Gastrocnemius medialis (tissue), 4 donors: ENCODE data around the gene IL12RB1.

Experiments
- POLR2A ChIP-seq, 2 donors: fragments of 450-650 bp; IDR thresholded peaks; one replicate each; pipeline ENCODE4 v1.6.1; 2017; ENCODE audit warnings: antibody characterized with exemption in 2 of 2, mild to moderate bottlenecking in 2 of 2, moderate library complexity in 2 of 2
- TF ChIP-seq, protein P1 (sequence below), 5 experiments: fragments of 450-650 bp in 3 of 5; fragments of 200-600 bp in 2 of 5; sonication (generic) in 2 of 5; IDR thresholded peaks in 4 of 5; conservative IDR thresholded peaks in 1 of 5; 1 replicate in 4 of 5; 2 replicates in 1 of 5; pipeline ENCODE4 v1.5.1; 2016 to 2019; ENCODE audit warnings: antibody characterized with exemption in 5 of 5, mild to moderate bottlenecking in 3 of 5, moderate library complexity in 3 of 5

DNA sequence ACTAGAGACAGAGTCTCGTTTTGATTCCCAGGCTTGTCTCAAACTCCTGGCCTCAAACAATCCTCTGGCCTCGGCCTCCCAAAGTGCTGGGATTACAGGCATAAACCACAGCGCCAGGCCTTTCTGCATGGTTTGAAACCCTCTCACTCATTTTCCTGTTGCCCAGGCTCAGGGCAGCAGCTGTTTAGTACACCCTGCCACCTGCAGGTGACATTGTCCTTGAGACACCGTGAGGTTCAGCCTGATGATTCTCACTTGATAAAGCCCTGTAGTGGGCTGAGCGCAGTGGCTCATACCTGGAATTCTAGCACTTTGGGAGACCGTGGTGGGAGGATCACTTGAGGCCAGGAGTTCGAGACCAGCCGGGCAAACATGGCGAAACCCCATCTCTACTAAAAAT lies 12.5 kb downstream of the IL12RB1 start:
- TF ChIP-seq, protein P1, sequence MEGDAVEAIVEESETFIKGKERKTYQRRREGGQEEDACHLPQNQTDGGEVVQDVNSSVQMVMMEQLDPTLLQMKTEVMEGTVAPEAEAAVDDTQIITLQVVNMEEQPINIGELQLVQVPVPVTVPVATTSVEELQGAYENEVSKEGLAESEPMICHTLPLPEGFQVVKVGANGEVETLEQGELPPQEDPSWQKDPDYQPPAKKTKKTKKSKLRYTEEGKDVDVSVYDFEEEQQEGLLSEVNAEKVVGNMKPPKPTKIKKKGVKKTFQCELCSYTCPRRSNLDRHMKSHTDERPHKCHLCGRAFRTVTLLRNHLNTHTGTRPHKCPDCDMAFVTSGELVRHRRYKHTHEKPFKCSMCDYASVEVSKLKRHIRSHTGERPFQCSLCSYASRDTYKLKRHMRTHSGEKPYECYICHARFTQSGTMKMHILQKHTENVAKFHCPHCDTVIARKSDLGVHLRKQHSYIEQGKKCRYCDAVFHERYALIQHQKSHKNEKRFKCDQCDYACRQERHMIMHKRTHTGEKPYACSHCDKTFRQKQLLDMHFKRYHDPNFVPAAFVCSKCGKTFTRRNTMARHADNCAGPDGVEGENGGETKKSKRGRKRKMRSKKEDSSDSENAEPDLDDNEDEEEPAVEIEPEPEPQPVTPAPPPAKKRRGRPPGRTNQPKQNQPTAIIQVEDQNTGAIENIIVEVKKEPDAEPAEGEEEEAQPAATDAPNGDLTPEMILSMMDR (IDR thresholded peaks at IDR 0.05 in 4 of 5, conservative IDR thresholded peaks at IDR 0.05 in 1 of 5) = no peak
- no peak for TF ChIP-seq POLR2A (IDR thresholded peaks at IDR 0.05)
